Thyroid gland (tissue), 4 donors: ENCODE data around the gene UGT1A7. TPM values are rescaled to one million over a fixed set of nuclear protein-coding genes. Genes with fewer than 3 reads are reported as not detected.
"Not testable (repeated sequence)": the region's sequence is repeated elsewhere in the genome, so short reads cannot be mapped to it uniquely, and the experiment has no call there.

ENCODE experiments used
- DNase-seq, 2 donors: peaks; one replicate each; pipeline ENCODE4 v3.0.0-alpha.2; 2019
- H3K27ac ChIP-seq, 3 donors: fragments of 200-600 bp; sonication (generic); 1 replicate in 2 of 3; 2 replicates in 1 of 3; pipeline ENCODE4 v1.5.1; 2016 to 2019; ENCODE audit warnings: mild to moderate bottlenecking in 1 of 3, moderate library complexity in 1 of 3
- H3K27me3 ChIP-seq: fragments of 200-600 bp; sonication (generic); one replicate; pipeline ENCODE4 v1.5.1; 2019
- H3K36me3 ChIP-seq, 2 donors: fragments of 200-600 bp; sonication (generic); one replicate each; pipeline ENCODE4 v1.5.1; 2016 to 2019
- H3K4me1 ChIP-seq, 2 donors: fragments of 200-600 bp; sonication (generic); one replicate each; pipeline ENCODE4 v1.5.1; 2017 to 2019
- H3K4me3 ChIP-seq, 3 donors: fragments of 200-600 bp; sonication (generic); replicated peaks in 1 of 3; 1 replicate in 2 of 3; 2 replicates in 1 of 3; pipeline ENCODE4 v1.5.1; 2016; ENCODE audit warnings: mild to moderate bottlenecking in 1 of 3
- H3K9me3 ChIP-seq: fragments of 200-600 bp; sonication (generic); one replicate; pipeline ENCODE4 v1.5.1; 2017
- CTCF ChIP-seq, 6 experiments: fragments of 200-600 bp in 3 of 6; fragments of 450-650 bp in 3 of 6; sonication (generic) in 3 of 6; IDR thresholded peaks; one replicate each; pipeline ENCODE4 v1.5.1; 2016 to 2019; ENCODE audit warnings: antibody characterized with exemption in 6 of 6, mild to moderate bottlenecking in 2 of 6, inconsistent platforms in 1 of 6, moderate library complexity in 1 of 6
- POLR2A ChIP-seq, 2 donors: fragments of 450-650 bp; IDR thresholded peaks; one replicate each; pipeline ENCODE4 v1.6.1; 2017; ENCODE audit warnings: antibody characterized with exemption in 2 of 2, mild to moderate bottlenecking in 2 of 2, moderate library complexity in 1 of 2
- WGBS, 2 donors: methylation state at CpG; one replicate each; pipeline ENCODE4 v1.1.5; 2017; 5-methylcytosine and 5-hydroxymethylcytosine counted together
- intact Hi-C: fragments of 100-400 bp; cut with DNase I; formaldehyde crosslinking; loops from one replicate; pipeline ENCODE4 v1.15.1; 2023
- total RNA-seq, 4 donors: library from RNA; depleted of rRNA; stranded (reverse); fragments of >200 nt; gene quantifications; one replicate each; pipeline ENCODE4 v1.2.3, GENCODE V29; 2016

Gene UGT1A7
- total RNA-seq, 4 donors from 2014 or later, result not detected

- Histone ChIP-seq H3K9me3 (no peaks in the 10 kb centered on the region), H3K36me3 (no peaks in the 10 kb centered on the region), H3K4me1 (no peaks in the 10 kb centered on the region), H3K27me3 (no peaks in the 10 kb centered on the region), H3K27ac (no peak within 1 kb of the TSS), H3K4me3 (no peak within 1 kb of the TSS)
- WGBS, 2 donors, result 84 to 88% methylated on average over 12 to 13 of the region's 14 CpGs
- DNase-seq, result no peak
- no peak for TF ChIP-seq CTCF (IDR thresholded peaks at IDR 0.05)
- no peak for TF ChIP-seq POLR2A (IDR thresholded peaks at IDR 0.05)
- intact Hi-C loops, result no loop called here
These were observed 31.0 kb downstream of the UGT1A7 start, which contains the start of gene UGT1A5 for GRCh38 chr2:233712611-233713261. Gene UGT1A5 (plus strand): TSS chr2:233712907. CDS start chr2:233712992, 85 bp downstream.

GRCh38 chr2:233713262-233713615 lies 31.5 kb downstream of the UGT1A7 start:
- TF ChIP-seq CTCF (IDR thresholded peaks at IDR 0.05), result no peak
- TF ChIP-seq POLR2A (IDR thresholded peaks at IDR 0.05), result no peak
- H3K27ac ChIP-seq, result no peak overlapping the region
- H3K4me1 ChIP-seq, result no peaks in the 10 kb centered on the region
- H3K4me3 ChIP-seq, result no peak overlapping the region
- 67 to 76% methylated on average over 7 of the region's 7 CpGs for WGBS, 2 donors
- no peaks in the 10 kb centered on the region for H3K27me3 ChIP-seq
- H3K36me3 ChIP-seq, result no peaks in the 10 kb centered on the region
- no peaks in the 10 kb centered on the region for H3K9me3 ChIP-seq
- no peak for DNase-seq
- intact Hi-C loops, result no loop called here

- TF ChIP-seq POLR2A (IDR thresholded peaks at IDR 0.05) (no peak), CTCF (IDR thresholded peaks at IDR 0.05) (no peak)
- intact Hi-C loops, result no loop called here
These were observed 32.4 kb downstream of the UGT1A7 start for GRCh38 chr2:233714121-233714520.

GRCh38 chr2:233718552-233718951 lies 36.9 kb downstream of the UGT1A7 start, which contains the start of gene UGT1A4:
Gene UGT1A4 (plus strand): TSS chr2:233718736. CDS start chr2:233718821, 85 bp downstream.
- intact Hi-C loops, result no loop called here
- H3K4me3 ChIP-seq, result no peak within 1 kb of the TSS
- TF ChIP-seq CTCF (IDR thresholded peaks at IDR 0.05), result no peak
- TF ChIP-seq POLR2A (IDR thresholded peaks at IDR 0.05), result no peak
- H3K9me3 ChIP-seq, result no peaks in the 10 kb centered on the region
- DNase-seq, result no peak
- H3K27me3 ChIP-seq, result no peaks in the 10 kb centered on the region
- no peaks in the 10 kb centered on the region for H3K4me1 ChIP-seq
- no peaks in the 10 kb centered on the region for H3K36me3 ChIP-seq
- no peak within 1 kb of the TSS for H3K27ac ChIP-seq
- 81 to 91% methylated on average over 6 to 7 of the region's 7 CpGs for WGBS, 2 donors

More at GRCh38 chr2:233714121-233714520, 32.4 kb downstream of the UGT1A7 start:
- no peak overlapping the region for H3K27ac ChIP-seq
- 82 to 88% methylated on average over 2 of the region's 2 CpGs for WGBS, 2 donors
- H3K27me3 ChIP-seq, result no peaks in the 10 kb centered on the region
- no peaks in the 10 kb centered on the region for H3K9me3 ChIP-seq
- no peak overlapping the region for H3K4me3 ChIP-seq
- no peaks in the 10 kb centered on the region for H3K36me3 ChIP-seq
- DNase-seq, result no peak
- H3K4me1 ChIP-seq, result no peaks in the 10 kb centered on the region

- no peaks in the 10 kb centered on the region for H3K9me3 ChIP-seq
- no peak within 1 kb of the TSS for H3K4me3 ChIP-seq
- intact Hi-C loops, result no loop called here
- no peak within 1 kb of the TSS for H3K27ac ChIP-seq
- no peaks in the 10 kb centered on the region for H3K27me3 ChIP-seq
- TF ChIP-seq POLR2A (IDR thresholded peaks at IDR 0.05) (no peak), CTCF (IDR thresholded peaks at IDR 0.05) (no peak)
- no peaks in the 10 kb centered on the region for H3K4me1 ChIP-seq
- no peaks in the 10 kb centered on the region for H3K36me3 ChIP-seq
- WGBS, 2 donors, result 88 to 89% methylated on average over 8 of the region's 8 CpGs
- DNase-seq, result no peak
These were observed 47.1 kb downstream of the UGT1A7 start, which contains the start of gene UGT1A3 for GRCh38 chr2:233728723-233729301. Gene UGT1A3 (plus strand): TSS chr2:233729042. CDS start chr2:233729127, 85 bp downstream.

GRCh38 chr2:233736868-233737653 lies 55.4 kb downstream of the UGT1A7 start:
- H3K27ac ChIP-seq, H3K27me3 ChIP-seq, DNase-seq, H3K9me3 ChIP-seq, H3K4me1 ChIP-seq, H3K36me3 ChIP-seq, H3K4me3 ChIP-seq, intact Hi-C loops: not testable (repeated sequence)
- WGBS, 2 donors, result 85 to 91% methylated on average over 10 to 13 of the region's 14 CpGs
